NT2/D1 (cell line): ENCODE data around the gene RIT2.

Experiments
- DNase-seq: peaks from one replicate; pipeline ENCODE4 v3.0.0-alpha.2; 2011; ENCODE audit warnings: low read depth, low spot score
- H3K27me3 ChIP-seq: 2 replicates; pipeline ENCODE4 v1.6.0; 2011; ENCODE audit warnings: mild to moderate bottlenecking; ENCODE audit not compliant: insufficient read length, insufficient read depth
- H3K36me3 ChIP-seq: 2 replicates; pipeline ENCODE4 v1.6.1; 2011; ENCODE audit warnings: mild to moderate bottlenecking, low read length, mixed read lengths; ENCODE audit not compliant: insufficient read depth, insufficient read length
- H3K4me1 ChIP-seq: 2 replicates; pipeline ENCODE4 v1.5.1; 2011; ENCODE audit not compliant: insufficient read depth, insufficient read length
- H3K4me3 ChIP-seq: 2 replicates; pipeline ENCODE4 v1.5.1; 2011; ENCODE audit warnings: low read depth; ENCODE audit not compliant: insufficient read length
- H3K9ac ChIP-seq: 2 replicates; pipeline ENCODE4 v1.6.0; 2011; ENCODE audit warnings: low read depth; ENCODE audit not compliant: insufficient read length
- H3K9me3 ChIP-seq: 2 replicates; pipeline ENCODE4 v1.5.1; 2011; ENCODE audit warnings: mild to moderate bottlenecking, low read length; ENCODE audit not compliant: insufficient read depth
- SUZ12 ChIP-seq: IDR thresholded peaks from 2 replicates; pipeline ENCODE4 v1.6.1; 2011; ENCODE audit not compliant: insufficient read length, insufficient read depth; ENCODE audit errors: extremely low read depth
- YY1 ChIP-seq: IDR thresholded peaks from 2 replicates; pipeline ENCODE4 v1.6.1; 2011; ENCODE audit not compliant: insufficient read length, insufficient read depth
- ZNF274 ChIP-seq: IDR thresholded peaks from 2 replicates; pipeline ENCODE4 v1.6.1; 2011; ENCODE audit warnings: mild to moderate bottlenecking, low read depth, low read length

The RIT2 gene

GRCh38 chr18:43115076-43115921, at the start of gene RIT2:
RIT2 (minus strand) TSS chr18:43115685.
- TF ChIP-seq SUZ12, result no peak
- no peak for TF ChIP-seq YY1
- TF ChIP-seq ZNF274, result no peak
- no peaks in the 10 kb centered on the region for H3K4me1 ChIP-seq

GRCh38 chr18:43161528-43161927, 46.0 kb upstream of the RIT2 start:
- Histone ChIP-seq H3K4me3 (no peak overlapping the region), H3K9me3 (peaks cover 11% of the 10 kb centered on the region; the same call in 1 of the 2 replicates), H3K27me3 (no peaks in the 10 kb centered on the region), H3K4me1 (no peaks in the 10 kb centered on the region), H3K36me3 (no peaks in the 10 kb centered on the region), H3K9ac (no peak overlapping the region)
- TF ChIP-seq SUZ12 (no peak), ZNF274 (no peak), YY1 (no peak)
- no peak for DNase-seq

More at GRCh38 chr18:43115076-43115921, at the start of gene RIT2:
- H3K36me3 ChIP-seq, result no peaks in the 10 kb centered on the region
- H3K4me3 ChIP-seq, result no peak within 1 kb of the TSS
- H3K27me3 ChIP-seq, result no peaks in the 10 kb centered on the region
- no peaks in the 10 kb centered on the region for H3K9me3 ChIP-seq
- DNase-seq, result no peak
- no peak within 1 kb of the TSS for H3K9ac ChIP-seq

- TF ChIP-seq ZNF274, result no peak
- TF ChIP-seq SUZ12, result no peak
- no peak for TF ChIP-seq YY1
- Histone ChIP-seq H3K9ac (no peak overlapping the region), H3K9me3 (peaks cover 11% of the 10 kb centered on the region; the same call in 1 of the 2 replicates), H3K27me3 (no peaks in the 10 kb centered on the region), H3K4me3 (no peak overlapping the region), H3K36me3 (no peaks in the 10 kb centered on the region), H3K4me1 (no peaks in the 10 kb centered on the region)
- no peak for DNase-seq
These were observed 45.0 kb upstream of the RIT2 start for GRCh38 chr18:43160509-43160908.

GRCh38 chr18:43159926-43160325, 44.4 kb upstream of the RIT2 start:
- Histone ChIP-seq H3K4me1 (no peaks in the 10 kb centered on the region), H3K27me3 (no peaks in the 10 kb centered on the region), H3K9me3 (peaks cover 11% of the 10 kb centered on the region; the same call in 1 of the 2 replicates), H3K36me3 (no peaks in the 10 kb centered on the region), H3K9ac (no peak overlapping the region), H3K4me3 (no peak overlapping the region)
- TF ChIP-seq ZNF274 (no peak), SUZ12 (no peak), YY1 (no peak)
- no peak for DNase-seq

- H3K9me3 ChIP-seq, result peaks cover 7% of the 10 kb centered on the region; the same call in 1 of the 2 replicates
- no peak for DNase-seq
- TF ChIP-seq ZNF274 (no peak), YY1 (no peak), SUZ12 (no peak)
- no peak overlapping the region for H3K4me3 ChIP-seq
- H3K4me1 ChIP-seq, result no peaks in the 10 kb centered on the region
- H3K27me3 ChIP-seq, result no peaks in the 10 kb centered on the region
- no peak overlapping the region for H3K9ac ChIP-seq
- no peaks in the 10 kb centered on the region for H3K36me3 ChIP-seq
These were observed 43.7 kb upstream of the RIT2 start for GRCh38 chr18:43159086-43159770.

- Histone ChIP-seq H3K9ac (no peak overlapping the region), H3K4me3 (no peak overlapping the region), H3K36me3 (no peaks in the 10 kb centered on the region), H3K27me3 (no peaks in the 10 kb centered on the region), H3K9me3 (no peaks in the 10 kb centered on the region), H3K4me1 (no peaks in the 10 kb centered on the region)
- TF ChIP-seq SUZ12, result no peak
- no peak for TF ChIP-seq YY1
- no peak for TF ChIP-seq ZNF274
- no peak for DNase-seq
These were observed 42.9 kb upstream of the RIT2 start for GRCh38 chr18:43158381-43158780.

- Histone ChIP-seq H3K4me3 (no peak overlapping the region), H3K9ac (no peak overlapping the region), H3K4me1 (no peaks in the 10 kb centered on the region), H3K36me3 (no peaks in the 10 kb centered on the region), H3K27me3 (no peaks in the 10 kb centered on the region), H3K9me3 (no peaks in the 10 kb centered on the region)
- TF ChIP-seq SUZ12, result no peak
- no peak for TF ChIP-seq ZNF274
- TF ChIP-seq YY1, result no peak
- DNase-seq, result no peak
These were observed 40.4 kb upstream of the RIT2 start for GRCh38 chr18:43155842-43156241.
